ENCODE results near the gene DGLUCY. TPM values are rescaled to one million over a fixed set of nuclear protein-coding genes. Genes with fewer than 3 reads are reported as not detected.

Gene DGLUCY
- polyA plus RNA-seq, 3 donors, result 54.9 to 88.4 (median 66.0) TPM

DNA sequence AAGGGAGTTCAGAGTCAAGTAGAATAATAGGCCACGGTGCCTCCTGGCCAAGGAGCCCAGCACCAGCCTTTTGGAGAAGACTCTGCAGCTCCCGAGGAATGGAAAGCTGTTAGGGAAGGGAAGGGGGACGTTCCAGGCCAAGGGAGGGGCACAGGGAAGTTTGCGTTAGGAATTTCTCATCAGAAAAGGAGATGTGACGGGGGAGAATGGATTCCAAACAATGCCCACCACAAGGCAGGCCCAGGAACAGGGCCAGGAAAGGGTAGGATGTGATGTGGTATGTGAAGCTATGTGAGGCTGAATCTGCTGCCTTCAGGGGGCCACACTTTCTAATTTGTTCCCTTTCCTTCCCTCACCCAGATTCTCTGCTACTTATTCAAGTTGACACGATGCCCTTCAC lies 46.0 kb downstream of the DGLUCY start:
- H3K27ac ChIP-seq (ENCODE audit: low read depth in 1 of 2, low read length in 2 of 2), result no peak overlapping the region
- peaks cover 0 to 2% (median 0%) of the 10 kb centered on the region in 3 donors for H3K27me3 Mint-ChIP-seq (ENCODE audit: low read depth in 3 of 3)
- WGBS (ENCODE audit: insufficient coverage), result 95% methylated on average over 4 of the region's 6 CpGs
- no peaks in the 10 kb centered on the region for H3K9me3 Mint-ChIP-seq
- H3K79me2 ChIP-seq (ENCODE audit: insufficient read depth, low read length), result no peaks in the 10 kb centered on the region
- no peak overlapping the region for H3K4me3 ChIP-seq (replicated peaks in 1 of 3; ENCODE audit: low read depth in 2 of 3, low read length in 3 of 3)
- peak overlapping the region in 4 of 7 donors; percentile 8 to 68 (median 42) for H3K27ac Mint-ChIP-seq
- peaks cover under 1% of the 10 kb centered on the region for H3K4me1 Mint-ChIP-seq
- no peak overlapping the region for H3K4me3 Mint-ChIP-seq
- H3K9me3 ChIP-seq (replicated peaks in 1 of 2; ENCODE audit: control insufficient read depth in 1 of 2, insufficient read depth in 1 of 2, low read length in 2 of 2), result no peaks in the 10 kb centered on the region
- no peak overlapping the region for H3K4me2 ChIP-seq (replicated peaks; ENCODE audit: extremely low read depth, low read length, poor library complexity, severe bottlenecking)
- no peaks in the 10 kb centered on the region for H3K27me3 ChIP-seq (ENCODE audit: control insufficient read depth in 2 of 2, insufficient read depth in 2 of 2, low read length in 2 of 2)
- no peak overlapping the region for H3K9ac ChIP-seq (ENCODE audit: insufficient read depth, low read length, poor library complexity, severe bottlenecking)
- no peak for DNase-seq
- H3K36me3 ChIP-seq (replicated peaks in 1 of 2; ENCODE audit: control insufficient read depth in 1 of 2, insufficient read depth in 2 of 2, low read length in 2 of 2), result peaks cover 81 to 82% of the 10 kb centered on the region in 2 donors
- intact Hi-C loops (cut with micrococcal nuclease), result no loop called here
- H4K20me1 ChIP-seq (ENCODE audit: insufficient read depth, low read length), result peaks cover 13% of the 10 kb centered on the region
- no peaks in the 10 kb centered on the region for H3K4me1 ChIP-seq (ENCODE audit: control insufficient read depth in 1 of 2, insufficient read depth in 2 of 2, low read length in 2 of 2)
- H2AFZ ChIP-seq (ENCODE audit: insufficient read depth, low read depth, low read length, poor library complexity, severe bottlenecking), result no peak overlapping the region
- TF ChIP-seq, protein P1, sequence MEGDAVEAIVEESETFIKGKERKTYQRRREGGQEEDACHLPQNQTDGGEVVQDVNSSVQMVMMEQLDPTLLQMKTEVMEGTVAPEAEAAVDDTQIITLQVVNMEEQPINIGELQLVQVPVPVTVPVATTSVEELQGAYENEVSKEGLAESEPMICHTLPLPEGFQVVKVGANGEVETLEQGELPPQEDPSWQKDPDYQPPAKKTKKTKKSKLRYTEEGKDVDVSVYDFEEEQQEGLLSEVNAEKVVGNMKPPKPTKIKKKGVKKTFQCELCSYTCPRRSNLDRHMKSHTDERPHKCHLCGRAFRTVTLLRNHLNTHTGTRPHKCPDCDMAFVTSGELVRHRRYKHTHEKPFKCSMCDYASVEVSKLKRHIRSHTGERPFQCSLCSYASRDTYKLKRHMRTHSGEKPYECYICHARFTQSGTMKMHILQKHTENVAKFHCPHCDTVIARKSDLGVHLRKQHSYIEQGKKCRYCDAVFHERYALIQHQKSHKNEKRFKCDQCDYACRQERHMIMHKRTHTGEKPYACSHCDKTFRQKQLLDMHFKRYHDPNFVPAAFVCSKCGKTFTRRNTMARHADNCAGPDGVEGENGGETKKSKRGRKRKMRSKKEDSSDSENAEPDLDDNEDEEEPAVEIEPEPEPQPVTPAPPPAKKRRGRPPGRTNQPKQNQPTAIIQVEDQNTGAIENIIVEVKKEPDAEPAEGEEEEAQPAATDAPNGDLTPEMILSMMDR (IDR thresholded peaks at IDR 0.05), result no peak
- H3K36me3 Mint-ChIP-seq, result peaks cover 76 to 90% of the 10 kb centered on the region in 2 donors

DNA sequence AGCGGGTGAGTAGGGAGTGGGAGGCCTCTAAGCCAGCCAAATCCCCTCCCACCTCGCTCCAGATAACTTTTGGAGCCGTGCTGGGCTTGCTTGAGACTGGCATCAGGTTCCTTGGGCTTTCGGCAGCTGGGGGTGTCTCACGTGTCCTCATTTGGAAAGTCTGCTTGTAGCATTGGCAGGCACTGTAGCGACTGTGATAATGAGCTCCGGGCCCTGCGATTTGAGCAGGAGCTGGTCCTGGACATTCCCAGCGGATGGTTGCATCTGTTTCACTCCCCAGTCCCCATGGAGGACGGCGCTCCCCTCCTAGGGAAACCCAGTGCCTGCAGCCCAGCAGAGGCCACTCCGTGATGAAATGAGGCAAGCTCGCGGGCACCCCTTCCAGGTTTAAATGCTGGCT lies 49.4 kb downstream of the DGLUCY start:
- no peaks in the 10 kb centered on the region for H3K9me3 ChIP-seq (replicated peaks in 1 of 2; ENCODE audit: control insufficient read depth in 1 of 2, insufficient read depth in 1 of 2, low read length in 2 of 2)
- no peaks in the 10 kb centered on the region for H3K4me1 Mint-ChIP-seq
- peaks cover 94 to 99% of the 10 kb centered on the region in 2 donors for H3K36me3 ChIP-seq (replicated peaks in 1 of 2; ENCODE audit: control insufficient read depth in 1 of 2, insufficient read depth in 2 of 2, low read length in 2 of 2)
- no peaks in the 10 kb centered on the region for H3K27me3 ChIP-seq (ENCODE audit: control insufficient read depth in 2 of 2, insufficient read depth in 2 of 2, low read length in 2 of 2)
- no peak overlapping the region for H3K27ac ChIP-seq (ENCODE audit: low read depth in 1 of 2, low read length in 2 of 2)
- WGBS (ENCODE audit: insufficient coverage), result over 99% methylated on average over 13 of the region's 14 CpGs
- TF ChIP-seq, protein P1 (IDR thresholded peaks at IDR 0.05), result no peak
- no peak overlapping the region for H3K4me3 ChIP-seq (replicated peaks in 1 of 3; ENCODE audit: low read depth in 2 of 3, low read length in 3 of 3)
- peaks cover 85 to 97% of the 10 kb centered on the region in 2 donors for H3K36me3 Mint-ChIP-seq
- intact Hi-C loops (cut with micrococcal nuclease), result no loop called here
- H3K79me2 ChIP-seq (ENCODE audit: insufficient read depth, low read length), result no peaks in the 10 kb centered on the region
- no peak overlapping the region for H3K27ac Mint-ChIP-seq
- H3K4me3 Mint-ChIP-seq, result no peak overlapping the region
- no peak overlapping the region for H3K4me2 ChIP-seq (replicated peaks; ENCODE audit: extremely low read depth, low read length, poor library complexity, severe bottlenecking)
- H3K9me3 Mint-ChIP-seq, result no peaks in the 10 kb centered on the region
- H3K4me1 ChIP-seq (ENCODE audit: control insufficient read depth in 1 of 2, insufficient read depth in 2 of 2, low read length in 2 of 2), result no peaks in the 10 kb centered on the region
- no peak overlapping the region for H2AFZ ChIP-seq (ENCODE audit: insufficient read depth, low read depth, low read length, poor library complexity, severe bottlenecking)
- peaks cover 0 to 2% (median 0%) of the 10 kb centered on the region in 3 donors for H3K27me3 Mint-ChIP-seq (ENCODE audit: low read depth in 3 of 3)
- no peak for DNase-seq
- no peak overlapping the region for H3K9ac ChIP-seq (ENCODE audit: insufficient read depth, low read length, poor library complexity, severe bottlenecking)
- no peaks in the 10 kb centered on the region for H4K20me1 ChIP-seq (ENCODE audit: insufficient read depth, low read length)
